HG02759 (cell line): ENCODE measurements around the gene RAB30.
"Not testable (repeated sequence)": the region's sequence is repeated elsewhere in the genome, so short reads cannot be mapped to it uniquely, and the experiment has no call there.

Experiments
- ATAC-seq: cut with Tn5 transposase; IDR thresholded peaks from one replicate; pipeline ENCODE4 v1.9.1; 2021; ENCODE audit warnings: mild to moderate bottlenecking, moderate library complexity; ENCODE audit not compliant: unreplicated experiment

Gene RAB30

GRCh38 chr11:83011333-83012167 lies 60.1 kb downstream of the RAB30 start:
- no peak for ATAC-seq

GRCh38 chr11:83009999-83010398 lies 61.7 kb downstream of the RAB30 start:
- ATAC-seq: no peak

- ATAC-seq: not testable (repeated sequence)
Observed at GRCh38 chr11:83009136-83009535, 62.6 kb downstream of the RAB30 start.

GRCh38 chr11:83008581-83008923 lies 63.1 kb downstream of the RAB30 start:
- no peak for ATAC-seq

GRCh38 chr11:83007909-83008580 lies 63.7 kb downstream of the RAB30 start:
- ATAC-seq: peak; percentile 52

- ATAC-seq: no peak
Observed at GRCh38 chr11:83007477-83007876, 64.2 kb downstream of the RAB30 start.

GRCh38 chr11:83006877-83007330 lies 64.8 kb downstream of the RAB30 start:
- ATAC-seq: peak; percentile 64

- ATAC-seq: peak; percentile 37
Observed at GRCh38 chr11:83004746-83005556, 66.7 kb downstream of the RAB30 start.

- ATAC-seq: no peak
Observed at GRCh38 chr11:83002522-83002921, 69.2 kb downstream of the RAB30 start.

GRCh38 chr11:83002053-83002452 lies 69.6 kb downstream of the RAB30 start:
- no peak for ATAC-seq

GRCh38 chr11:83000381-83000780 lies 71.3 kb downstream of the RAB30 start:
- ATAC-seq: no peak

GRCh38 chr11:82999232-82999631 lies 72.5 kb downstream of the RAB30 start:
- no peak for ATAC-seq

GRCh38 chr11:82998697-82999096 lies 73.0 kb downstream of the RAB30 start:
- ATAC-seq: no peak

- peak; percentile 93 for ATAC-seq
Observed at GRCh38 chr11:82996966-82997606, 74.6 kb downstream of the RAB30 start.

- no peak for ATAC-seq
Observed at GRCh38 chr11:82995754-82996398, 75.8 kb downstream of the RAB30 start.

GRCh38 chr11:82995235-82995634 lies 76.5 kb downstream of the RAB30 start:
- no peak for ATAC-seq

- ATAC-seq: no peak
Observed at GRCh38 chr11:82994604-82995230, 77.0 kb downstream of the RAB30 start.

- ATAC-seq: no peak
Observed at GRCh38 chr11:82992223-82992622, 79.5 kb downstream of the RAB30 start.

- ATAC-seq: no peak
Observed at GRCh38 chr11:82989628-82990404, 81.9 kb downstream of the RAB30 start.
